Vein endothelial cell (primary cell): ENCODE results near the gene UMOD. TPM values are rescaled to one million over a fixed set of nuclear protein-coding genes. Genes with fewer than 3 reads are reported as not detected.

ENCODE experiments used
- total RNA-seq: library from RNA; depleted of rRNA; stranded (reverse); fragments of >200 nt; gene quantifications from 2 replicates; pipeline ENCODE4 v1.2.3, GENCODE V29; 2012

The UMOD gene
- total RNA-seq: not detected in 2 replicates

GRCh38 chr16:20352615-20353014, at the start of gene UMOD:
TSS of gene UMOD (minus strand) at chr16:20352715. CDS start at chr16:20350737, 1,978 bp downstream.

GRCh38 chr16:20327444-20328041, 25.0 kb downstream of the UMOD start, which contains the start of gene GP2:
TSS of gene GP2 (minus strand) at chr16:20327513. CDS start at chr16:20326431, 1,082 bp downstream.

Other genes starting within 250 kb of the UMOD start
- gene GP2, start 25.2 kb downstream of the UMOD start, total RNA-seq: not detected in 2 replicates
- not detected in 2 replicates for gene PDILT, start 52.0 kb upstream of the UMOD start, total RNA-seq
- 0.65 TPM in 1 of 2 replicates, not detected in the other for gene ACSM5, start 56.8 kb upstream of the UMOD start, total RNA-seq
- gene ACSM2A, start 98.8 kb upstream of the UMOD start, total RNA-seq: not detected in 2 replicates
- under 0.01 and 0.19 TPM in 2 replicates for gene ACSM2B, start 223.7 kb upstream of the UMOD start, total RNA-seq